Activated CD8-positive, alpha-beta memory T cell treated with anti-CD3 and anti-CD28 coated beads, Interleukin-2, amount 50 U/mL, for 48 hours (primary cell): Measurements from ENCODE around the gene ANKRD22.

Experiments
- DNase-seq: peaks from one replicate; pipeline ENCODE4 v3.0.0-alpha.2; 2020

The ANKRD22 gene

DNA sequence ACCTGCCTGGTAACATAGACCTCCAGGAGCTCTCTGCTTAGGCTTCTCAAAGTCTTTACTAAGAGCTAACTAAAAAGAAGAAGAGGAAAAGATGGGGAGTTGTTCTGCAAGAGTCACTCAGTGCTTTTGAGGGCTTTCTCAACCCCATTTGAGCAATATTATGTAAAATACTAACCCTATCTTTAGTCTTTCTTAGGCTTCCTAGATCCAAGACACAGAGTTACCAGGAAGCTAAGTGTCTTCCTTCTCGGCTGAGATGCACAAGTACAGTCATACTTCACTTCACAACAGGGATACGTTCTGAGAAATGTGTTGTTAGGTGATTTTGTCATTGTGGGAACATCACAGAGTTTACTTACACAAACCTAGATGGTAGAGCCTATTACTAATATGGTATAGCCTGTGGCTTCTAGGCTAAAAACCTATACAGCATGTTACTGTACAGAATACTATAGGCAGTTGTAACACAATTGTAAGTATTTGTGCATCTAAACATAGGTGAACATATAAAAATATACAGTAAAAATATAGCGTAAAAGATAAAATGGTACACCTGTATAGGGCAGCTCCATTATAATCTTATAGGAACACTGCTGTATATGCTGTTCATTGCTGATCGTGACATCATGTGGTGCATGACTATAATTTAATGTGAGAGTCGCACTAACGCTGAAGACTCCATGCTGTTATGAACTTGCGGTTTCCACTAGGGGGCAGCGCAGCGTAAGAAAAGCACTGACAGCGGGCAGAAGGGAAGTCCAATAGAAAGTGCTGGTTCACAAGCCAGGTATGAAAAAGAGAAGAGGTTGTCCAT is 16.3 kb downstream of the ANKRD22 start:
- peak; percentile 88 for DNase-seq

DNA sequence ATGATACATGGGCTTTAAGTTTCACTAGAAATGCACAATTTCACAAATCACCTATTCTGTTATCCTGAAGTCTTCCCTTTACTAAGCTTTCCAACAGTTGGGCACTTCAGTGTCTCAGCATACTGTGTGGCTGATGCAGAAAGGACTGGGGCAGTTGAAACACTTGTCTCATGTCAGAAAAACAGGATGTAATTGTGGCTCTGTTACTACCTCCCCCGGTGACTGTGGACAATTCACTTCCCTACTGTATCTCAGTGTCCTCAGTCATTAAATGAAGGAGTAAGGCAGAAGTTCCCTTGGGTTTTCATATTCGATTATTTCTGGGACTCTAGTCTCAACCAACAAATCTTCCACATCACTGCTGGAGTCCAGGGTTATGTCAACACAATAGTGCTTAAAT is 17.9 kb downstream of the ANKRD22 start:
- DNase-seq, result no peak

DNA sequence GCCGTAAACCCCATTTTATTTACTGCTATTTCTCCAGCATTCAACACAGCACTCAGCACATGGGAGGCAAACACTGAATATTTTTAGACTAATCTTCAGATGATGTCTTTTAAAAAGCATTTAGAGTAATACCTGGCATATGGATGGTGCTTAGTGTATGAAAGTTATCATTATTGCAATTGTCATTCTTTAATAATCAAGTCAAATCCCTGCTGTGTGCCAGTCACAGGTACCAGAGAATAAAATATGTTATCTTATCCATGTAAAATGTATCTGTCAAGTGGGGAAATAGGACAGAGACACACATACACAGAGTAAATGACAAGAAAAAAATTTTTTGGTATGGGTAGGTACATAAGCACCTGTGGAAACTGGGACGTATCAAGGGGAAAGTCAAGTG is 18.5 kb downstream of the ANKRD22 start:
- no peak for DNase-seq

DNA sequence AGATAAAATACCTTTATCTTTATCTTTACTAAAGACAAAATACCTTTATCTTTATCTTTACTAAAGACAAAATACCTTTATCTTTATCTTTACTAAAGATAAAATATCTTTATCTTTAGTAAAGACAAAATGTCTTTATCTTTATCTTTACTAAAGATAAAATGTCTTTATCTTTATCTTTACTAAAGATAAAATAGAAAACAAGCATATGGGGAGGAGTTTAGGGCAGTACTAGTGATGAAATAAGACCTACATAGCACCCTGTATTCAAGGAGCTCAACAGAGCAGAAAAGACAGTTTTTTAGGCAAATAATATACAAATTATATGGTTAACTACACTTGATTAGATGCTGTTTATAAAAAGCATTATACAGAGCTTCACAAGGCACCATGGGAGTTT is 19.3 kb downstream of the ANKRD22 start:
- no peak for DNase-seq

DNA sequence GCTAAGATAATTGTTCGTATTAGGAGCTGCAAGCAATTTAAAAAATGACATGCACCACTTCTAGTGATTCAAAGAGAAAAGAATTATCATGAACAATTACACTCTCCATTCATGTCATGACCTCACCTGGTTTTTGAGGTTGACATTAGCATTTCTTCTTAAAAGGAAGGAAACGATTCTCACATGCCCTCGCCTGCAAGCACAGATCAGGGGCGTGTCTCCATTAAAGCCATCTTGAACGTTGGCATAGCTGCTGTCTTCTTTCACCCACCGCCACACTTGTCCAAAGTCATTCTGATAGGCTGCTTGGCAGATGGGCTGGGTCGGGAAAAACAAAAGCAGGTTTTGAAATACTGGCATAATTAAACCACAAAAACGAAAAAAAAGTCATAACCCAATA is 19.9 kb downstream of the ANKRD22 start:
- DNase-seq, result peak; percentile 57

DNA sequence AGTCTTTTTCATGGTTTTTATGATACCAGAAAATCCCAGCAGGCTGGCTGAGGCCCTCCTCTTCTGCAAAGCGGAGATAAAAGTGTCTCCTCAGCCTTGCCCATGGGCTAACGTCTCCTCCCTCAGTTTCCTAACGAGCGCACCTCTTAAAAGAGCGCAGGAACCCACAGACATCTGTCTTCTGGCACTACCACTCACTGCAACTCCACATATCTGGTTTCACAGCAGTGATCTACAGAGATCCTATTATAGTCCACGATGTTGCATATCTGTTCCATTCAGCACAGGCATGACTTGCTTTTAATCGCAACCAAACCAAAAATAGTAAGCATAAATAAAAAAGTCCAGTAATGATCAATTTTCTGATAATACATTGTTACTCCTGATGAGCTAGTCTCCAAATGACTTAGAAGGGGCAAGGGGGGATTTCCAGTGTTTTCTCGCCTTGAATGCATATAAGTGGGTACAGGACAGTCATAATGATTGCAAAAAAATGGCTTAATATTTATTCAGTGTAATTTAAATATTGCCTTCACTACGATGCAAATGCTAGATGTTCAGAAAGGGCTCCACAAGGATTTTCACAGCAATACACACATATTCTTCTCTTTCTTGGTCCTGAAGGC is 20.9 kb downstream of the ANKRD22 start:
- no peak for DNase-seq

DNA sequence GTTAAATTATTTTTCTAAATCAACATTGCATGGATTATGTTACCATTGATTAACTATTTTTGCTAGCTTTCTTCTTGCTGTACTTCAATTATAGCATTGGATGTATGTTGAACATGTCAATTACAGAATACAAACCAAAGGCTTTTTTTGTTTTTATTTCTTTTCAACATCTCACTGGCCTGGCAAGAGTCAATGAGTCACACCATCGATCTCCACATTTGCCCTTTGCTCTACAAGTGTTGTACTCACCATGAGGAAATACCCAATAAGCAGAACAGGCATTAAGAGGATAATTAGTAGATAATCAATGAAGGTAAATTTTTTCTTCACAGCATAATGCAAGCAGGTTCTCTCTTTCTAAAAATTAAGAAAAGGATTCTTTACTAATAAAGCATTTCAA is 23.3 kb downstream of the ANKRD22 start:
- no peak for DNase-seq

DNA sequence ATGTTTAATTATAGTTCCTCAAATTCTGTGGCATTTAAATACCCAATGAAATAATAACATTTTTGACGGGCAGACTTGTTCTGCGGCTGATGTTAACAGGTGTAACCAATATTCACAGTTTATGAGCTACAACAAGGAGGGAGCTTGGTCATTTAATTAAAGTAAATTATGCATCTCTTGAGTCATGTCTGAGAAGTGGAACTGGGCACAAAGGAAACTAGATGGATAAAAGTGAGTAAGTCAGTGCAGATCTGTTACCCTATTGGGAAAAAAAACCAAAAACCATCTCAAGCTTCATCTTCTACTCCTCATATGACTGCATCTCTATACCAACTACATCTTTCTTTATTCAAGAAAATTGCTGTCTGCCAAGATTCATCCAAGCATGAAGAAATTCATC is 24.0 kb downstream of the ANKRD22 start:
- DNase-seq, result no peak

DNA sequence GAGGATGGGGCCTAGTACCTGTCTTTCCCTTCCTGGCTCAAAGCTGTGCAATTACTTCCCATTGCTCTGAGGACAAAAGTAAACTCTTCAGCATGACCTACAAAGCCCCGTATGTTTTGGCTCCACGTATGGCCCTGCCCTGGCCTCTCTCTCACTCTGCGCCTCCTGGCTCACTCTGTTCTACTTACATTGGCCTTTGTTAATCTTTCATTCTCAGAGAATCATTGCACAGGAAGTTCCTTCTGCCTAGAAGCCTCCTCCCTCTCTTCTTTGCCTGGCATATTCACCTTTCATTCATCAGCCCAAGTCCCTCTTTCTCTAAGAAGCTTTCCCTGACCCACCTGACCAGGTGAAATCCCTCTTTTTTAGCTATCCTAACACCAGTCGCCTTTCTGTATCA is 25.3 kb downstream of the ANKRD22 start:
- no peak for DNase-seq

DNA sequence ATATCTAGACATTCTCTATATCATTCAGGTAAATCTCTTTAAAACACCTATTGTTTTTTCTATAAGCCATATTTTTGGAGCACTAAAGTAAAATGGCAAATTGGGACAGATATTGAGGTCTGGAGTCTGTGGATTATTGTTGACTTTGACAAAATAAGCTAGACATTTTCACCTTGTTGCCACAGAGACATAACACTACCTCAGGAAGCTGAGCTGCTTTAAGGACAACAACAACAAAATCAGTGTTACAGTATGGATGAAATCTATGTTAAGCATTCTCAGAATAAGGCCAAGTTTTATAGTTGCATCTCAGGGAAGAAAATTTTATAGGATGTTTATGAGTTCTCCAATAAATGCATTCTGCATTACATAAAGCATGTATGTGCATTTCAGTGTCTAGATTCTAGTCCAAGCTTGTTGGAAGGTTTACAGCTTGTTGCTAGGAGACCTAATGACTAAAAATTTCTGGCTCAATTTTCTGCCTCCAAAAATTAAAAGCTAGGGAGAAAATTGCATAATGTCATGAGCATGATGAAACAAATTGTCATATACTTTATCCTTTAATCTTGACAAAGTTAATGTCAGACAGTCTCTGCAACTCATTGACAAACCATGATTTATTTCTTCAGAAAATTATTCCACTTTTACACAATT is 30.8 kb downstream of the ANKRD22 start:
- DNase-seq, result no peak

DNA sequence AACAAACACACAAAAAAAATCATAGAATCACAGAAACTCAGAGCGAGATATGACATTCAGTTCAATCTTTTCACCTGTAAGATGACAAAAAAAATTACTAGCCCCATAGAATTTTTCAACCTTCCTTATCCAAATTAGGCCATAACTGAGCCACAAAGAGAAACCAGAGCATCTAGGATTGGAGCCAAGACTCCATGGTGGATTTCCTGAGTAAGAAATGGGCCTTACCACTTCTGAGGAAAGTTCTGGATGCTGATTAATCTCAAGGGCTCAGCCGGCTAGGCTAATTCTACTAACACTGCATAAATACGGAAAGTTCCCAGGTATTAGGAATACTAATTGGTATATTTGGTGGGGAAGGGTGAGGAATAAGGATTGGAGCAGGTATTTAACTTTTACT is 32.4 kb downstream of the ANKRD22 start:
- no peak for DNase-seq

DNA sequence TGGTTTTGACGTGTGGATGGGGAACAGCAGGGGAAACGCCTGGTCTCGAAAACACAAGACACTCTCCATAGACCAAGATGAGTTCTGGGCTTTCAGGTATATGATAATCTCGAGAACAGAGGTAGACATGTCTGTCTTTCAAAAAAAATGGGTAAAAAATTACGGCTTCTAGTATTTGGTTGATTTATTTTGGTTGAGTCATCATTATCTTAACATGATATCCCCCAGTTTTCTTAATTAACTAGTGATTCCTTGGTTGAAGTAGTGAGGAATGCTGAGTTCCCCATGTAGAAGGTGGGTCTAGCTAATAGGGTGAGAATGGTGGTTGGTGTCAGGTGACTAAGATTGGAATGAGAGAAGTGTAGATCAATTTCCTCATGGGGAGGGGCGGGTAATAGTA is 38.4 kb downstream of the ANKRD22 start:
- DNase-seq, result no peak

DNA sequence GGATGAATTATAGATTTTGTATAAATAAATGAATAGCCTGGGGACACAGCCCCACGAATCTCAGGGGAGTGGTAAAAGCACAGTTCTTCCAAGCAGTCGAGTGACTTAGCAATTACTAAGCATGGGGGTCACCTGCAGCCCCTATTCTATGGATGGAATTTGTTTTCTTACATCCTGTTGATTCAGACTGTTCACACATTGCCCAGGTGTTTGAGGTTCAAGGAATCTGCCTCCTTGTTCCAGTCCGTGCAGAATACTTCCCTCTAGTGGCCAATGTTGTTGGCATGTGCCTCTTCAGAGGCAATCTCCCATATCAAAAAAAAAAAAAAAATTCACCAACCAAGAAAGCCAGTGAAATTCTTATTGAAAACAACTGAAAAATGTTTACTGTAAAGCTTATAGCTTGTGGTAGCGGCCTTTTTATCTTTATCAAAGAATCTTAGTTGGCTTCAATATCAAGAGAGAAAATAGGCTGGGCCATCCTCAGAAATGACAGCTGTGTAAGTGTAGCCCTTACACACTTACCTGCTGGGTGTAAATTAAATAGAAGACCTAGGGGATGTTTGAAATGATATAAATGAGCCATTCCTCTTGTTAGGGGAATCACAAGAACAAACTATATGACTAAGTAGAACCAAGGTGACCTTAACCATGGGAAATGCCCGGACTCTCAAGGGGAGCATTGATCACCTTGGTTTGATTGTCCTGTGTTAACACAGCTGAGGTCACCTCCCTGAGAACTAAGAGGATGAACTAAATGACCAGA is 41.3 kb downstream of the ANKRD22 start:
- no peak for DNase-seq

DNA sequence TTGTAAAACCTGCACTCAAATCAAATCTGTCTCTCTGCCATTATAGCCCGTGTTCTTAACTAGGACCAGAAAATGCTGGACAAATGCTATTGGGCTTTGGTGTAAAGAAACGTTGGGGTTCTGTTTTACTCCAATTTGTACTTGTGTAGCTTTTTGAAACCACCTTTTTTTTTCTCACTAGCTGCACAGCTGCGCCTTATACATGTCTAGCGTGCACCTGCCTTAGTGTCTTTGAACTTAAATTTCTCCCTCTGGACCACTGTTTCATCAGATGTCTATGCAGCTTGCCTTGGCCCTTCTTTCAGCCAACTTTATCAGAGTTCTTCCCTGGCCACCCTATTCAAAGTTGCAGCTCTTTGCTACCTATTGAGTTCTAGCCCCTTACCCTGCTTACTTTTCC is 42.0 kb downstream of the ANKRD22 start:
- no peak for DNase-seq

DNA sequence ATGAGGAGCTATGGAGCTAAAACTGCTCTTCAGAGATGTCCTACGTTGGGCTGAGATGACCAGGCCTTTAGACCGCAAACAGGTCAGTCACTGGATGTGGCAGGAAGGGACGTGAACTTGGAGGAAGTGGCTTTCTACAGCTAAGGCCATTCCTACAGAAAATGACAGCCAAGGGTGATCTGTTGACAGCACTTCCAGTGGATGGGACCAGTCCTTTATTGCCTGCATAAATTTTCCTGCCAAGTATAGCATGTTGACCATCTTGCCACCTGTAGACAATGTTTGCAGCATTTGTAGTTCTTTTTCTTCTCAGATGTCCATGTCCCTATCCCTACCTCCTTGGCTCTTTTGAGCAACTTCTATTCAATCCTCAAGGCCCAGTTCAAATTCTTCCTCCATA is 45.7 kb downstream of the ANKRD22 start:
- DNase-seq, result no peak

DNA sequence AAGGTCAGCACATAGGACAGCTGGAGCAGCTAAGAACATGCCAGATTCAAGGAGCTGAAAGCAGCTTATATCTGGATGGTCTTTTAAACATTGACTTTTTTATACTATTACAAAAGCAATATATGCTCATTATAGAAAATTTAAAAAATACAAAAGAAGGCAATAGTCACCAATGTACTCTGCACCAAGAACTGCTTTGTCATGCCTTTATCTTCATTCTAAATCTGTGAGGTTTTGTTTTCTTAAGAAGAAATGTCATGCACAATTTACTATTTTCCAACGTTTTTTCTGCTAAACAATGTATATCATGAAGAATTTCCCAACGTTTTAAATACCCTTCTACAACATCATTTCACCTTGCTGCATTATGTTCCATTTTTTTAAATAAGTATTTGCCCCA is 46.3 kb downstream of the ANKRD22 start:
- DNase-seq, result no peak

DNA sequence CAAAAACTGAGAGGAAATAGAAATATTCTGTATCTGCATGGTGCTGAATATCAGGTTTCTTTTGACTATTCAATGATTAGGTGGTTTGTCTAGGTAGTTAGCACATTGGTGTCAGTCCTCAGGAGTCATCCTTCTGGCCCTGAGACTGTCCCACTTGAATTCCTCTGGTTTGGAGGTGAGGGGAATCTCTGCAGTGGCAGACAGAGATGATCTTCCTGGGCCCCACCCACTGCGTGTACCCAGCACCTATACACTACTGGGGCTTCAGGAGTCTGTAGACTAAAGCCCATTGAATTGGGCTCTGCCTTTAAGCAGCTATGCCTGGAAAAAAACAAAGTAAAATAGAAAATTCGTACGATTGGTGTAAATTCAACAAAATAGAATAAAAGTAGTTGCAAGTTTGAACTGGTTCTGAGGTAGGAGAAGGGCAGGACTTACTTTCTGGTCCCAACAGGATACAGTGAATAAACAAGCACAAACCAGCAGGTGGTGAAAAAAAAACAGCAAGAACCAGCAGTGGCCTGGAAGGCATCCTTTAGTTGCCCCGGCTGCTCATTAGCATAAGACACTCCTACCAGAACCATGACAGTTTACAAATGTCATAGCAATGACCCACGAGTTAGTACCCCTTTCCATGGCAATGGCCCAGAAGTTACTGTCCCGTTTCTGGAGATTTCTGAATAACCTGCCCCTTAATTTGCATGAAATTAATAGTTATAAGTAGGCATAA is 47.4 kb downstream of the ANKRD22 start:
- DNase-seq, result no peak

DNA sequence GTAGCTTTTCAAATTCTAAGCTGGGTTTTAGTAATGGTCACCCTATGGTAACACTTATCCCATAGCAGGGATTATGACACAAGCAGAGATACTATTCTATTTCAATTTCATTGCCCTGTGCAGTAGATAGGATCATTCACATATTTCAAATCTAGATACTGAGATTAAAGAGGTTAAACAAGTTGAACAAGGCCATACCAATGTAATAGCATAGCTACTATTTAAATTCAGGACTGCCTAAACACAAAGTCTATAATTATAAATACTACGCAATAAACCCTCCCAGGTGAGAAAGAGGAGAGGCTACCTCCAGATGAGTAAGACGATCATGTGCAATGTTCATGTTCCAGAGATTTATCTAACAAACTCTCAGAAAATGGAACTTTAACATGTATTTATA is 48.0 kb downstream of the ANKRD22 start:
- no peak for DNase-seq

DNA sequence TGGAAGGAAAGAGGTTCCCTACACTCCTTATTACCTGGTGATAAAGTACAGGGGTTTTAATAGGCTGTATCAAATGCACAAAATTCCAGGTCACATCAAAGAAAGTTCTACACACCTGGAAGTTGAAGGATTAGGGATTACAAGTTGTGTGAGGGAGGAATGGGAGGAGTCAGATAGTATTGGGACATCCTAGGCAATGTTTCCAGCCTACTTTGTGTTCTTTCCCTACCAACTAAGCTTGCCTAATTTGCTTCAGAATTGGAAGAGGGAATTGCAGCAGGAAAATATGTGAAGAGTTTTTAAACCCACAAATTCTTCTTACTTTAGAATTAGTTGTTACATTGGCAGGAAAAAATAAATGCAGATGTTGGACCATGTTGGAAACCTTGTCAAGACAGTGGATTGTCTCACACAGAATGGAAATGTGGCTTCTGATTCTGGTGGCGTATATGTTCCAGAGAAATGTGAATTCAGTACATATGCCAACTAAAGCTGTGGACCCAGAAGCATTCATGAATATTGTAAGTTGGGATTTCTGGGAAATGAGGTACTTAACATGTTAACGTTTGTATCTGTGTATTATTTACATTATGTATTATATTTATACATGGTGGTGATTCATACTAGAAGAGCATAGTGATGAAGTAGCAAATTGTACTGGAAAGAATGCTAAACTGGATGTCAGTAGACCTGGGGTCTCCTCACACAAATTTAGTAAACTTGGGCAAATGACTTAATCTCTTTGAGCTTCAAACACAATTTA is 48.9 kb downstream of the ANKRD22 start, which contains the start of gene LIPM:
LIPM (plus strand) TSS at position 208 of the 763 bp plus-strand sequence; CDS start at position 375, 167 bp downstream.
- no peak for DNase-seq

DNA sequence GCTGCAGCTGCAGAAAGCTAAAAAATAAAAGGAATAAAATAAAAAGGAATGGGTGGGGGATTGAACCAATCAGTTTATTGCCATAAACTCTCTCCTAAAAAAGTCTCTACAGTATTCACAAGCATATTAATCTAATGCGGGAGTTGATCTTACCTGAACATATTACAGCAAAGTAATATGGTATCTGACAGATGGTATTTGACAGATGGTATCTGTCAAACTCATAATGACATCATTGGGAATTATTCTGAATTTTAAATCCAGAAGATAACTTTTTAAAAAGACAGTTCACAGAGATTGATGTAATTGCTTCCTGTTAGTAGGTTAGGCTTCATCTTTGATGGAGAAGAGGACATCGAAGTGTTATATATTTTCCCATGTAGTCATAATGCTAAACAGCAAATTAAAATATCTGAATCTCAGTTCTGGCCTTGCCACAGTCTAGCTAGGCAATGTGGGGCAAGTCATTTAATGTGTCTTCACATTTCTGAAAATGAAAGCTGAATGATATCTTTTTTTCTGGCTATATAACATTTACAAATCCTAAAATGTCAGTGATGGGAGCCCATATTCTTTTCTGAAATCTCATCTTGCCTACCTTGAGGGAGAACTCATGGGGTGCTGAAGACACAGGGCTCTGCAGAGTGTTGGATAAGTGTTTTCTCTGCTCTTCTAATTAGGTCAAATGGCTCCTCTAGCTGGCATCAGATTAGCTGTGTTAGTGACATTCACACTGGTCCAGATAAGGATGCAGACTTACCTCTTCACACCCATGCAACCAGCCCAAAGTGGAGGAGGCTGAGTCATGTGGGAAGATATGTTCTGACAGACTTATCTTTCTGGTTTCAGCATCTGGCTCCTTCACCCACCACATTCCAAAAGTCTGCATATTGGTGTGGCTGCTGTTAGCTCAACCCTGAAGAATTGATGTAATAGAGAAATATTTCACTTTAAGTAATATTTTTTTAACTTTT is 51.2 kb downstream of the ANKRD22 start:
- peak; percentile 58 for DNase-seq

DNA sequence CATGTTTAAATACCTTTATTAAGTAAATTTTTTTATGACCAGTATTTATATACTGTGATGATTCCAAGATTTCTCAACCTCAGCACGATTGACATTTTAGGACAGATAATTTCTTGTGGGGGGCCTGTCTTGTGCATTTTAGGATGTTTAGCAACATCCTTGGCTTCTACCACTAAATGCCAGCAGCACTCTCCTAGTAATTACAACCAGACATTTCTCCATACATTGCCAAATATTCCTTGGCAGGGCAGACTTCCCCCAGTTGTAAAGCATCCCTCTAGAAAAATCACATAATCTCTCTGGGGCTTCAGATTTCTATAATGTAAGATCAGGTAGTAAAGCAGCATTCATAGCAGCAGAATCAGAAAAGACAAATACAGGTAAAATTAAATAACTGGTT is 56.9 kb downstream of the ANKRD22 start:
- DNase-seq, result no peak
